HepG2 (cell line): Measurements from ENCODE around the gene SLC38A2. TPM values are rescaled to one million over a fixed set of nuclear protein-coding genes. Genes with fewer than 3 reads are reported as not detected.
A peak's percentile ranks its signal among the peaks of the same experiment; 100 is the strongest.

ENCODE experiments used
- ATF7 ChIP-seq, 2 experiments: fragments of 450-650 bp in 1 of 2; sonication (generic) in 1 of 2; formaldehyde crosslinking in 1 of 2; IDR thresholded peaks; 2 replicates each; pipeline versions ENCODE4 v1.4.0 to v1.6.1; 2016 to 2020; ENCODE audit warnings: antibody characterized with exemption in 1 of 2, mild to moderate bottlenecking in 1 of 2, missing genetic modification reagents in 1 of 2
- CSRNP1 ChIP-seq: sonication (generic); formaldehyde crosslinking; IDR thresholded peaks from 2 replicates; pipeline ENCODE4 v1.8.1; 2023; ENCODE audit warnings: mild to moderate bottlenecking, missing genetic modification reagents
- ERF ChIP-seq: IDR thresholded peaks from 2 replicates; pipeline ENCODE4 v1.6.1; 2018; ENCODE audit warnings: missing biosample characterization, missing genetic modification reagents
- GZF1 ChIP-seq: sonication (generic); formaldehyde crosslinking; IDR thresholded peaks from 2 replicates; pipeline ENCODE4 v1.5.1; 2020; ENCODE audit warnings: mild to moderate bottlenecking, missing genetic modification reagents
- HNRNPK ChIP-seq: fragments of 200-400 bp; formaldehyde crosslinking; IDR thresholded peaks from 2 replicates; pipeline ENCODE4 v1.6.1; 2018; ENCODE audit warnings: low read length, low read depth, moderate library complexity, mild to moderate bottlenecking; ENCODE audit not compliant: poor library complexity, severe bottlenecking
- MTERF4 ChIP-seq: sonication (generic); formaldehyde crosslinking; IDR thresholded peaks from 2 replicates; pipeline ENCODE4 v1.8.0; 2023; ENCODE audit warnings: mild to moderate bottlenecking, missing genetic modification reagents
- NFATC3 ChIP-seq: sonication (generic); formaldehyde crosslinking; IDR thresholded peaks from 2 replicates; pipeline ENCODE4 v1.5.1; 2020; ENCODE audit warnings: mild to moderate bottlenecking, missing genetic modification reagents
- NFE2L1 ChIP-seq: sonication (generic); formaldehyde crosslinking; IDR thresholded peaks from 2 replicates; pipeline ENCODE4 v1.4.0; 2020; ENCODE audit warnings: missing genetic modification reagents, mild to moderate bottlenecking, borderline replicate concordance
- PBX2 ChIP-seq: IDR thresholded peaks from 2 replicates; pipeline ENCODE4 v1.6.1; 2016; ENCODE audit warnings: control low read depth
- RBFOX2 ChIP-seq: fragments of 200-400 bp; formaldehyde crosslinking; IDR thresholded peaks from 2 replicates; pipeline ENCODE4 v1.6.1; 2017; ENCODE audit warnings: low read depth, mild to moderate bottlenecking, low read length
- TP53 ChIP-seq: sonication (generic); formaldehyde crosslinking; conservative IDR thresholded peaks from 2 replicates; pipeline ENCODE4 v1.4.0; 2020; ENCODE audit warnings: missing genetic modification reagents
- XBP1 ChIP-seq: sonication (generic); formaldehyde crosslinking; IDR thresholded peaks from 2 replicates; pipeline ENCODE4 v1.5.0; 2020; ENCODE audit warnings: missing genetic modification reagents
- ZBTB7A ChIP-seq: sonication (generic); formaldehyde crosslinking; IDR thresholded peaks from 2 replicates; pipeline ENCODE4 v1.8.0; 2022; ENCODE audit warnings: mild to moderate bottlenecking, missing genetic modification reagents
- ZFP41 ChIP-seq: sonication (generic); formaldehyde crosslinking; IDR thresholded peaks from 2 replicates; pipeline ENCODE4 v1.4.0; 2020; ENCODE audit warnings: mild to moderate bottlenecking, missing genetic modification reagents, borderline replicate concordance
- ZNF142 ChIP-seq: sonication (generic); formaldehyde crosslinking; IDR thresholded peaks from 2 replicates; pipeline ENCODE4 v1.4.0; 2020; ENCODE audit warnings: missing genetic modification reagents
- ZNF674 ChIP-seq: sonication (generic); formaldehyde crosslinking; IDR thresholded peaks from 2 replicates; pipeline ENCODE4 v1.5.0; 2020; ENCODE audit warnings: low read depth, mild to moderate bottlenecking, missing genetic modification reagents
- ZSCAN30 ChIP-seq: sonication (generic); formaldehyde crosslinking; IDR thresholded peaks from 2 replicates; pipeline ENCODE4 v1.5.0; 2020; ENCODE audit warnings: mild to moderate bottlenecking, missing genetic modification reagents
- polyA plus RNA-seq, 8 experiments: library from polyadenylated mRNA; depleted of rRNA in 3 of 8; stranded (reverse) in 7 of 8; unstranded in 1 of 8; fragments of >200 nt; fragmentation: Illumina TruSeq in 4 of 8; extraction: Trizol in 4 of 8; gene quantifications; 2 replicates each; pipeline versions ENCODE4 v1.2.1 to v1.2.3, GENCODE V29; 2011 to 2016; ENCODE audit warnings: low read depth in 4 of 8, missing spikeins in 1 of 8, mixed read lengths in 1 of 8; ENCODE audit not compliant: insufficient read depth in 1 of 8
- total RNA-seq, 5 experiments: library from RNA; depleted of rRNA; stranded (reverse); fragments of >200 nt; fragmentation: Illumina TruSeq; extraction: Trizol; gene quantifications; 2 replicates each; pipeline ENCODE4 v1.2.3, GENCODE V29; 2016; ENCODE audit warnings: low read depth in 1 of 5

Gene SLC38A2
- total and polyA plus RNA-seq, 2 of the 13 experiments (the other 11 are each of a cell fraction or from before 2014, with no cell fraction given) = 368 to 880 TPM

- peak; percentile 65 for TF ChIP-seq ZNF142
- TF ChIP-seq ZNF674 (CRISPR knock-in tag) = 0 out of 2 replicates have a peak, but pooled peaks have one; percentile 24
- 0 out of 2 replicates have a peak, but pooled peaks have one; percentile 52 for TF ChIP-seq MTERF4
- TF ChIP-seq ATF7 (IDR thresholded peaks at IDR 0.05) = no peak
- TF ChIP-seq ATF7 (CRISPR knock-in tag; IDR thresholded peaks at IDR 0.05) = 0 out of 2 replicates have a peak, but pooled peaks have one; percentile 19
- peak; percentile 5 for TF ChIP-seq HNRNPK
- peak; percentile 99 for TF ChIP-seq RBFOX2
- TF ChIP-seq PBX2 = no peak
- peak; percentile 92 for TF ChIP-seq ERF (CRISPR knock-in tag)
- TF ChIP-seq NFE2L1 (CRISPR knock-in tag) = 0 out of 2 replicates have a peak, but pooled peaks have one; percentile 10
- TF ChIP-seq ZFP41 (CRISPR knock-in tag) = no peak; the same call in 1 of the 2 replicates
- TF ChIP-seq XBP1 = peak; percentile 81; the same call in 1 of the 2 replicates
- peak; percentile 89 for TF ChIP-seq CSRNP1
- 0 out of 2 replicates have a peak, but pooled peaks have one; percentile 31 for TF ChIP-seq TP53
- TF ChIP-seq ZBTB7A (CRISPR knock-in tag) = peak; percentile 50; the same call in 1 of the 2 replicates
- peak; percentile 33; the same call in 1 of the 2 replicates for TF ChIP-seq NFATC3
- TF ChIP-seq GZF1 (CRISPR knock-in tag) = no peak
- TF ChIP-seq ZSCAN30 = no peak; the same call in 1 of the 2 replicates
Observed at GRCh38 chr12:46372544-46373300, at the start of gene SLC38A2 (continued).
